ENCODE results near the gene CASZ1.

DNA sequence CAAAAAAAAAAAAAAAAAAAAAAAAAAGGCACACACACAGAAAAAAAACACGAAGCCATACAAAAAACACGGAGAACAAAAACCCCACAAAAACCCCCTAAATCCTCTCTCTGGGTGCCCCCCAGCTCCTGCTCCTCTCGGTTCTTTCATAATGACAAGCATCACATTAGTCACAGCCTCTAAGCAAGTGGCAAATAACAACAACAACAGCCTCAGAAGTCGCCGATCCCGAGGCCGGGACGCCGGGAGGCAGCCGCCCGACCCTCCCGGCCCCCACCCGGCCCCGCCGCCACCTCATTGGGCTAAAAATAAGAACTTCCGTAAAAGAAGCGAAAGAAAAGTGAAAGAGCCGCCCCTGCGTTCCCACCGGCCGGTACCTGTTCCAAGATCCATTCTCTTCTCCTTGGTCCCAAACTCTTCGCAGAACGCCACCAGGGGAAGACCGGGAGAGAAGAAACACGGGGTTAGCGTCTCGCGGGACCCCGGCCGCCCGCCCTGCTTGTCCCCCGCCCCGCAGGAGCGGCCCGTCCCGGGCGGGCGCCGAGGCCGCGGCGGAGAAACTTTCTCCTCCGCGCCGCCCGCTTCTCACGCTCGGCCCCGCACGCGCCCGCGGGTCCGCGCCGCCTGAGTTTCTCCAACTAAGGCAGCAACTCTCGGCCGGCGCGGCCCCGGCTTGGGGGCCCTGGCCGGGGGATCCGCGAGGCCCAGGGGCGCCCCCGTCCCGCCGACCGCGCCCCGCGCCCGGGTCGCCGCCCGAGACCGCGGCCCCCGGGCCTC is 102.8 kb downstream of the CASZ1 start:
- TF ChIP-seq GATA2 (IDR thresholded peaks at IDR 0.05; ENCODE audit: low read depth, low read length): no peak
- no peak for TF ChIP-seq GATA3 (IDR thresholded peaks at IDR 0.05; ENCODE audit: low read depth, low read length)

Measured in SH-SY5Y (cell line).